WTC11 (cell line): ENCODE results near the gene ZBTB21. TPM values are rescaled to one million over a fixed set of nuclear protein-coding genes. Genes with fewer than 3 reads are reported as not detected.

Experiments
- ATAC-seq: fragments of 200-7000 bp; cut with Tn5 transposase; 2 replicates; pipeline ENCODE4 v1.10.0; 2021; ENCODE audit warnings: mild to moderate bottlenecking, moderate library complexity
- CTCF ChIA-PET: fragments of 300-600 bp; sonication (Branson Sonifier 250); formaldehyde crosslinking; loops from one replicate; lab custom pipeline; 2021; ENCODE audit warnings: antibody characterized with exemption; lab: Charles Lee
- POLR2A ChIA-PET: fragments of 350-600 bp; sonication (Branson Sonifier 250); formaldehyde crosslinking; loops from one replicate; lab custom pipeline; 2021; ENCODE audit warnings: antibody characterized with exemption; lab: Charles Lee
- DNase-seq: peaks from one replicate; pipeline ENCODE4 v3.0.0; 2021; ENCODE audit warnings: low spot score
- H3K27ac Mint-ChIP-seq: 2 replicates; pipeline ENCODE4 v1.8.0; 2021; ENCODE audit warnings: mixed read lengths
- H3K27me3 Mint-ChIP-seq: 2 replicates; pipeline ENCODE4 v1.8.0; 2021; ENCODE audit warnings: low read depth, mild to moderate bottlenecking, moderate library complexity, mixed read lengths
- H3K36me3 Mint-ChIP-seq: 2 replicates; pipeline ENCODE4 v1.8.0; 2021; ENCODE audit warnings: mixed read lengths
- H3K4me1 Mint-ChIP-seq: 2 replicates; pipeline ENCODE4 v1.8.0; 2022; ENCODE audit warnings: mixed read lengths
- H3K4me3 Mint-ChIP-seq: 2 replicates; pipeline ENCODE4 v1.8.0; 2021; ENCODE audit warnings: mild to moderate bottlenecking, moderate library complexity, mixed read lengths
- H3K9me3 Mint-ChIP-seq: 2 replicates; pipeline ENCODE4 v1.8.0; 2021; ENCODE audit warnings: mixed read lengths
- AR ChIP-seq: fragments of 250-450 bp; sonication (Bioruptor Pico); IDR thresholded peaks from 2 replicates; pipeline ENCODE4 v1.9.0; 2021; ENCODE audit warnings: mild to moderate bottlenecking
- ARID4B ChIP-seq: sonication (generic); formaldehyde crosslinking; IDR thresholded peaks from 2 replicates; pipeline ENCODE4 v1.8.0; 2023; ENCODE audit warnings: missing genetic modification reagents, mild to moderate bottlenecking, borderline replicate concordance
- ATF1 ChIP-seq: sonication (generic); formaldehyde crosslinking; IDR thresholded peaks from 2 replicates; pipeline ENCODE4 v1.8.1; 2023; ENCODE audit warnings: mild to moderate bottlenecking, moderate library complexity, missing genetic modification reagents
- ATF2 ChIP-seq: sonication (generic); formaldehyde crosslinking; IDR thresholded peaks from 2 replicates; pipeline ENCODE4 v1.8.1; 2022; ENCODE audit warnings: low read depth, missing genetic modification reagents, borderline replicate concordance
- ATF3 ChIP-seq: sonication (generic); formaldehyde crosslinking; conservative IDR thresholded peaks from 2 replicates; pipeline ENCODE4 v1.8.1; 2022; ENCODE audit warnings: mild to moderate bottlenecking, missing genetic modification reagents
- CTCF ChIP-seq: fragments of 200-600 bp; IDR thresholded peaks from 2 replicates; pipeline ENCODE4 v1.8.0; 2022; ENCODE audit warnings: antibody characterized with exemption
- E2F5 ChIP-seq: sonication (generic); formaldehyde crosslinking; IDR thresholded peaks from 2 replicates; pipeline ENCODE4 v1.8.1; 2022; ENCODE audit warnings: mild to moderate bottlenecking, moderate library complexity, missing genetic modification reagents
- FOXJ3 ChIP-seq: sonication (generic); formaldehyde crosslinking; IDR thresholded peaks from 2 replicates; pipeline ENCODE4 v1.9.0; 2021; ENCODE audit warnings: missing genetic modification reagents, mild to moderate bottlenecking, borderline replicate concordance
- GTF2I ChIP-seq: fragments of 250-450 bp; sonication (Bioruptor Pico); conservative IDR thresholded peaks from 2 replicates; pipeline ENCODE4 v1.4.0; 2021; ENCODE audit warnings: mild to moderate bottlenecking
- HMGA2 ChIP-seq: fragments of 250-450 bp; sonication (Bioruptor Pico); IDR thresholded peaks from 2 replicates; pipeline ENCODE4 v1.4.0; 2021; ENCODE audit warnings: mild to moderate bottlenecking, moderate library complexity
- IRF1 ChIP-seq: sonication (generic); formaldehyde crosslinking; IDR thresholded peaks from 2 replicates; pipeline ENCODE4 v1.8.0; 2023; ENCODE audit warnings: missing genetic modification reagents
- JAZF1 ChIP-seq: fragments of 250-450 bp; sonication (Bioruptor Pico); IDR thresholded peaks from 2 replicates; pipeline ENCODE4 v1.9.0; 2021; ENCODE audit warnings: moderate library complexity, mild to moderate bottlenecking, inconsistent platforms
- MAX ChIP-seq: sonication (generic); formaldehyde crosslinking; IDR thresholded peaks from 2 replicates; pipeline ENCODE4 v1.8.0; 2022; ENCODE audit warnings: mild to moderate bottlenecking, missing genetic modification reagents
- OVOL2 ChIP-seq: fragments of 250-450 bp; sonication (Bioruptor Pico); IDR thresholded peaks from 2 replicates; pipeline ENCODE4 v1.9.0; 2021; ENCODE audit warnings: mild to moderate bottlenecking, borderline replicate concordance
- PRRX2 ChIP-seq: fragments of 250-450 bp; sonication (Bioruptor Pico); IDR thresholded peaks from 2 replicates; pipeline ENCODE4 v1.8.0; 2021; ENCODE audit warnings: mild to moderate bottlenecking
- TCF7 ChIP-seq: sonication (generic); formaldehyde crosslinking; IDR thresholded peaks from 2 replicates; pipeline ENCODE4 v1.8.0; 2022; ENCODE audit warnings: mild to moderate bottlenecking, low read depth, missing genetic modification reagents, moderate library complexity
- ZBTB21 ChIP-seq: sonication (generic); formaldehyde crosslinking; IDR thresholded peaks from 2 replicates; pipeline ENCODE4 v1.8.1; 2023; ENCODE audit warnings: mild to moderate bottlenecking, missing genetic modification reagents, borderline replicate concordance
- ZBTB43 ChIP-seq: sonication (generic); formaldehyde crosslinking; IDR thresholded peaks from 2 replicates; pipeline ENCODE4 v1.8.1; 2023; ENCODE audit warnings: mild to moderate bottlenecking, missing genetic modification reagents
- ZNF219 ChIP-seq: sonication (generic); formaldehyde crosslinking; IDR thresholded peaks from 2 replicates; pipeline ENCODE4 v1.8.0; 2023; ENCODE audit warnings: missing genetic modification reagents, mild to moderate bottlenecking, borderline replicate concordance
- ZNF263 ChIP-seq: sonication (generic); formaldehyde crosslinking; IDR thresholded peaks from 2 replicates; pipeline ENCODE4 v1.8.1; 2022; ENCODE audit warnings: low read depth, mild to moderate bottlenecking, moderate library complexity, missing genetic modification reagents
- total RNA-seq: library from RNA; stranded (reverse); gene quantifications from 3 replicates; pipeline ENCODE4 v1.2.3, GENCODE V29; 2021

ZBTB21 gene
- total RNA-seq, 1 experiment from 2014 or later = 13.8 TPM

GRCh38 chr21:42038826-42039425 lies 28.8 kb upstream of the ZBTB21 start:
- H3K27me3 Mint-ChIP-seq = no peaks in the 10 kb centered on the region; the same call in 1 of the 2 replicates
- H3K27ac Mint-ChIP-seq = no peak overlapping the region
- TF ChIP-seq CTCF (no peak), JAZF1 (CRISPR knock-in tag) (no peak), OVOL2 (CRISPR knock-in tag) (no peak), PRRX2 (CRISPR knock-in tag) (no peak), ATF3 (CRISPR knock-in tag) (no peak), FOXJ3 (CRISPR knock-in tag) (no peak), AR (CRISPR knock-in tag) (no peak), ZBTB43 (no peak), GTF2I (no peak), ARID4B (CRISPR knock-in tag) (no peak), HMGA2 (CRISPR knock-in tag) (no peak), ZNF263 (CRISPR knock-in tag) (no peak), TCF7 (CRISPR knock-in tag) (no peak)
- DNase-seq (no peak), ATAC-seq (no peak)
- no peaks in the 10 kb centered on the region for H3K36me3 Mint-ChIP-seq
- H3K4me3 Mint-ChIP-seq = no peak overlapping the region
- 0 out of 2 replicates have a peak, but pooled peaks cover 6% of the 10 kb centered on the region for H3K4me1 Mint-ChIP-seq
- ChIA-PET CTCF (no interaction called here), POLR2A (no interaction called here)
- peaks cover 20% of the 10 kb centered on the region for H3K9me3 Mint-ChIP-seq

GRCh38 chr21:42038393-42038792 lies 28.2 kb upstream of the ZBTB21 start:
- H3K36me3 Mint-ChIP-seq = no peaks in the 10 kb centered on the region
- no peak overlapping the region for H3K27ac Mint-ChIP-seq
- H3K9me3 Mint-ChIP-seq = peaks cover 20% of the 10 kb centered on the region
- ChIA-PET POLR2A (no interaction called here), CTCF (interaction anchor here (1.5 kb wide), 1 partner anchor 79 kb away, joined by 6 read pairs; no protein-coding TSS in a partner anchor)
- H3K27me3 Mint-ChIP-seq = no peaks in the 10 kb centered on the region; the same call in 1 of the 2 replicates
- DNase-seq (no peak), ATAC-seq (no peak)
- 0 out of 2 replicates have a peak, but pooled peaks cover 6% of the 10 kb centered on the region for H3K4me1 Mint-ChIP-seq
- H3K4me3 Mint-ChIP-seq = no peak overlapping the region
- TF ChIP-seq IRF1 (CRISPR knock-in tag) (no peak), ZNF219 (no peak), ZBTB21 (CRISPR knock-in tag) (no peak), ATF2 (no peak), ATF1 (CRISPR knock-in tag) (no peak), MAX (no peak), E2F5 (CRISPR knock-in tag) (no peak), FOXJ3 (CRISPR knock-in tag) (no peak)
